ENCODE results near the gene ELMO1. TPM values are rescaled to one million over a fixed set of nuclear protein-coding genes. Genes with fewer than 3 reads are reported as not detected.

ELMO1 gene
- total and polyA plus RNA-seq, 8 donors, result 3.0 to 20.6 (median 6.6) TPM

DNA sequence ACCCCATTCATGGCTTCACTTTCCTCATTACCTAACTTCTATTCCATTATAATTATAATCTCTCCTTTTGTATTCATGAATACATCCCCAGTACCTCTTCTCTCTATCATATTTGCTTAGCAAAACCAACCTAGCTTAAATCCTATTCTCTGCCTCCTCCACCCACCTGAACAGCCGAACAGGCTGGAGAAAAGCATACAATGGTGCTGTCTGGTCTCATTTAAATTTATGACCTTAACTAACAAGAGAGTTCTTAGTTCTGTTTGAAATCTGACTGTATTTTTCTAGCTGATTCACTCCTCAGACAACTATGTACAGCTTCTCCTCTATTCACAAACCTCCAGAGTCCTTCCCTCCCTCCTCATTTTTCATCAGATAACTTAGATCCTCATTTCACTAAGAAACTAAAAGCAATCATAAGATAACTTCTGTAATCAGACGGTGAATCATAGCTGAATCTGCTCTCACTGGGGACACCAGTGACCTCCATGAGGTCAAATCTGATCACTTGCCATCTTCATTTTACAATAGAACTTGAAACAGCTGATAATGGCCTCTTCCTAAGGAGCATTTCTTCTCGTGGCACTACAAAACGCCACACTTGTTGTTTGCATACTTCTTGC, 490.4 kb downstream of the ELMO1 start:
- DNase-seq (no peak), FAIRE-seq (no peak), ATAC-seq (peak in 1 of 4 donors; percentile 16)
- H3K27me3 ChIP-seq, result no peaks in the 10 kb centered on the region
- no peak for TF ChIP-seq CTCF (IDR thresholded peaks at IDR 0.05)
- no peaks in the 10 kb centered on the region for H3K36me3 ChIP-seq
- no peak overlapping the region for H3K27ac ChIP-seq
- no peak overlapping the region for H3K4me3 ChIP-seq
- H3K9me3 ChIP-seq, result no peaks in the 10 kb centered on the region
- WGBS, 2 donors, result 78 to 84% methylated on average over 4 of the region's 4 CpGs
- intact Hi-C loops (cut with DNase I), result no loop called here
- no peaks in the 10 kb centered on the region for H3K4me1 ChIP-seq

GRCh38 chr7:36957620-36958019, 491.0 kb downstream of the ELMO1 start:
- intact Hi-C loops (cut with DNase I), result no loop called here
- FAIRE-seq (no peak), ATAC-seq (no peak), DNase-seq (no peak)
- no peaks in the 10 kb centered on the region for H3K9me3 ChIP-seq
- H3K27me3 ChIP-seq, result no peaks in the 10 kb centered on the region
- 89 to 96% methylated on average over 3 of the region's 3 CpGs for WGBS, 2 donors
- no peaks in the 10 kb centered on the region for H3K36me3 ChIP-seq
- TF ChIP-seq CTCF (IDR thresholded peaks at IDR 0.05), result no peak
- H3K27ac ChIP-seq, result no peak overlapping the region
- H3K4me1 ChIP-seq, result no peaks in the 10 kb centered on the region
- no peak overlapping the region for H3K4me3 ChIP-seq

DNA sequence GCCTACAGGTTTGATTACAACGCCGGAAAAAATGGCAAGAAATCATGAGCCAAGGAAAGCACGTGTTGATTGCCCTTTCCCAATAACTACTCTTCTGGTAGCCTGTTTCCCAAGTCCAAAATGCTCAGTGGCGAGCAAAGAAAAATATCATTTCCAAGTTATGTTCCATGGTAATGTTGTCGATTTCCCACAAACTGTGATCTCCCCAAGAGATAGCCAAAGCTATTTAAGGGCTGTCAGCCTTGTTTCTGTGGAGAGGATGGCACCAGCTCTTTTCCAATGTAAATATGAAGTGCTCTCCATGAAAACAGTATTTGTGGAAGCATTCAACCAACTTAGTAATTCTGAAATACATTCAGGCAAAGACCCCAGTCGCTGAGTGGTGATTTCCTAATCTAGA, 491.9 kb downstream of the ELMO1 start:
- H3K27me3 ChIP-seq, result no peaks in the 10 kb centered on the region
- no peaks in the 10 kb centered on the region for H3K36me3 ChIP-seq
- FAIRE-seq (no peak), ATAC-seq (no peak), DNase-seq (no peak)
- no peaks in the 10 kb centered on the region for H3K4me1 ChIP-seq
- no peaks in the 10 kb centered on the region for H3K9me3 ChIP-seq
- no peak for TF ChIP-seq CTCF (IDR thresholded peaks at IDR 0.05)
- no peak overlapping the region for H3K27ac ChIP-seq
- WGBS, 2 donors, result 87 to 93% methylated on average over 6 of the region's 6 CpGs
- intact Hi-C loops (cut with DNase I), result no loop called here
- H3K4me3 ChIP-seq, result no peak overlapping the region

DNA sequence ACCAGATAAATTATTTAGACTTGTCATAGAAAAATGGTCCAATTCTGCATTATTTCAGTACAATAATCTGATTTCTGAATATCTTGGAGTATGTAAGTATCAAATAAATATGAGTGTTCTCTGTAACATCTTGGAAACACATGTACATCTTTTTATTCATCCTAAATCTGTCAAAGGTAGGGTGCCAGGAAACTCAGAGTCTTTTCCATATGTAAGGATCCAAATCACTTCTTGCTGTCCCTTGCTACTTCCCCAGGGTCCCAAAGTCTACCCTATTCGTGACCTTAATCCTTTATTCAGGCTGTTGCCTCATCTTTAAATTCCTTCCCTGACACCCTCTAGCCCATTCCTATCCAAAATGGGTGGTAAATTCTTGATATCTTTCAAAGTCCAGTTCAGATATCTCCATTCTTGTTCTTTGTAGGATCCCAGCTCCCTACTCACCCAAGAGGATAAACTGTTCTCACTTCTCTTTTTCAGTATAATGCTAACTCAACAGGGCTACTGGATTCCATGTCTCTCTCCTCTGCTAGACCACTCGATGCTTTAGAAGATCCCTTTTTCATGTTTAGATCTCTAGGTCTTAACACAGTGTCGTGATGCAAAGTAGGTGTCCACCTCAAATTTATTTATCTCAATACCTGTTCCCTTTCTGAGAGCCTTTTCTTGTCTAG, 493.1 kb downstream of the ELMO1 start:
- no peaks in the 10 kb centered on the region for H3K36me3 ChIP-seq
- 94 to 97% methylated on average over 3 of the region's 3 CpGs for WGBS, 2 donors
- intact Hi-C loops (cut with DNase I), result no loop called here
- H3K27ac ChIP-seq, result no peak overlapping the region
- no peaks in the 10 kb centered on the region for H3K4me1 ChIP-seq
- no peak overlapping the region for H3K4me3 ChIP-seq
- ATAC-seq (no peak), FAIRE-seq (no peak), DNase-seq (no peak)
- no peak for TF ChIP-seq CTCF (IDR thresholded peaks at IDR 0.05)
- H3K27me3 ChIP-seq, result no peaks in the 10 kb centered on the region
- no peaks in the 10 kb centered on the region for H3K9me3 ChIP-seq

DNA sequence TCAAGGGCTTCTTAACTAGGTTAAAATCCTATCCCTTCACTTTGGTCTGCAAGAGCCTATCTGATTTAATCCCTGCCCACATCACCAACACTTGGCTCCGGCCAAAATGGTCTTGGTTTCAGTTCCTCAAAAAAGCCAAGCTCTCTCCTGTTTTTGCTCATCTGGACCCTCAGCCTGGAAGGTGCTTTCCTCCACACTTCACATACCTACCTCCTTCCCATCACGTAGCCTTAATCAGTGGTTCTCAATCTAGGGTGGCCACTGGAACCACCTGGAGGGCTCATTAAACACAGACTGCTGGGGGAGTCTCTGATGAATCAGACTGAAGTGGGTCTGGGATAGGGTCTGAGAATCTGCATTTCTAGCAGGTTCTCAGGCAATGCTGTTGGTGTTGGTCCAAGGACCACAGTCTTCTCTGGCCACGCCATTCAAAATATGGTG, 497.4 kb downstream of the ELMO1 start:
- intact Hi-C loops (cut with DNase I), result no loop called here
- Histone ChIP-seq H3K4me3 (no peak overlapping the region), H3K36me3 (no peaks in the 10 kb centered on the region), H3K9me3 (no peaks in the 10 kb centered on the region), H3K27ac (no peak overlapping the region), H3K27me3 (no peaks in the 10 kb centered on the region), H3K4me1 (peaks cover 4 to 14% (median 8%) of the 10 kb centered on the region in 3 donors)
- DNase-seq, result no peak
- no peak for ATAC-seq
- WGBS, 2 donors, result 93% methylated on average over 3 of the region's 3 CpGs
- TF ChIP-seq CTCF (IDR thresholded peaks at IDR 0.05), result no peak
- no peak for FAIRE-seq

Data from pancreas (tissue), 10 donors.